Gastroesophageal sphincter (tissue), 3 donors: ENCODE results near the gene HPSE2.

Source experiments
- CTCF ChIP-seq, 4 experiments: fragments of 200-600 bp in 2 of 4; fragments of 450-650 bp in 2 of 4; sonication (generic) in 1 of 4; IDR thresholded peaks; one replicate each; pipeline ENCODE4 v1.5.1; 2017 to 2019; ENCODE audit warnings: antibody characterized with exemption in 4 of 4, mild to moderate bottlenecking in 2 of 4, moderate library complexity in 2 of 4
- POLR2A ChIP-seq, 2 donors: fragments of 450-650 bp; IDR thresholded peaks; one replicate each; pipeline ENCODE4 v1.6.1; 2017; ENCODE audit warnings: antibody characterized with exemption in 2 of 2, mild to moderate bottlenecking in 2 of 2, moderate library complexity in 1 of 2

DNA sequence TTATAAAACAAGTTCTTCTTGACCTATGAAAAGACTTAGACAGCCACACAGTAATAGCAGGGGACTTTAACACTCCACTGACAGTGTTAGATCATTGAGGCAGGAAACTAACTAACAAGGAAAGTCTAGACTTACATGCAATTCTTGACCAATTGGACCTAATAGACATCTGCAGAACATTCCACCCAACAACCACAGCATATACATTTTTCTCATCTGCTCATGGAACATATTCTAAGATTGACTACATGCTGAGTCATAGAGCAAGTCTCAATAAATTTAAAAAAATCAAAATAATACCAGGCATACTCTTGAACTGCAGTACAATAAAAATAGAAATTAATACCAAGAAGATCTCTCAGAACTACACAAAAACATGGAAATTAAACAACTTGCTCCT is 569.4 kb downstream of the HPSE2 start:
- TF ChIP-seq CTCF (IDR thresholded peaks at IDR 0.05) (no peak), POLR2A (IDR thresholded peaks at IDR 0.05) (no peak)
